GM18861 (cell line): ENCODE results near the gene VPS4A.
"Not testable (repeated sequence)": the region's sequence is repeated elsewhere in the genome, so short reads cannot be mapped to it uniquely, and the experiment has no call there.

Experiments used
- ATAC-seq: cut with Tn5 transposase; IDR thresholded peaks from one replicate; pipeline ENCODE4 v1.9.1; 2021; ENCODE audit not compliant: unreplicated experiment

Gene VPS4A

DNA sequence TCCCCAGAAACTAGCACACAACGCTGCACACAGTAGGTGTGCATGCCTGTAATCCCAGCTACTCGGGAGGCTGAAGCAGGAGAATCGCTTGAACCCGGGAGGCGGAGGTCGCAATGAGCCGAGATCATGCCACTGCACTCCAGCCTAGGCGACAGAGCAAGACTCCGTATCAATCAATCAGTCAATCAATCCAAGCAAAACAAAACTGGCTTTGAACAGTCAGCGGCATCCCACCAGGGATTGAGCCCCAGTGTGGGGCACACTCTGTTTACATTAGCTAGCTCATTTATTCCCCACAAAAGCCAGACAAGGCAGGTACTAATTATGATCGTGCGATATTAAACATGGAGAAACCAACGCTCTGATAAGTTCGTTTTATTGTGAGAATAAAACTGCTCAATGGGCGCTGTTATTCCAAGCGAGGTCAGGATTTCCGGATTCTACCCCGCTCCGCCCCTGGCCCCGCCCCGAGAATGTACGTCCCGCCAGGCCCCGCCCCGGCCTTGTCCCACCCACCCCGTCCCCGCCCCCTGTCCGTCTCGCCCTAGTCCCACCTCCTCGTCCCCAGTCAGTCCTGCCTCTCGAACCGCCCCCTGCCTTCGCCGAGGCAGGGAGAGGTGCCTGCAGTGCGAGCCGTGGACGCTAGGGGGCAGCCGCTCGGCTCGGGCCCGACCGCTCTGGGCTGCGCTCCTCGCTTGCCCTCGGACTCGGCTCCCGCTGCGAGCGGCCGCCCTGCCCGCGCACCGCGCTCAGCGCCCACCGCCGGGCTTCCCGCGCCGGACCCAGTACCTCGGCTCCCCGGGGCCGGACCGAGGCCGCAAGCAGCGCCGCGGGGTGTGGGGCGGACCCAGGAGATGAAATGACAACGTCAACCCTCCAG, at the start of gene VPS4A:
VPS4A (plus strand) TSS at position 698 of the 880 bp plus-strand sequence; CDS start at position 860, 162 bp downstream.
- ATAC-seq = peak; percentile 94

GRCh38 chr16:69266334-69267063, 44.7 kb upstream of the VPS4A start:
- no peak for ATAC-seq

GRCh38 chr16:69267633-69268032, 43.5 kb upstream of the VPS4A start:
- no peak for ATAC-seq

DNA sequence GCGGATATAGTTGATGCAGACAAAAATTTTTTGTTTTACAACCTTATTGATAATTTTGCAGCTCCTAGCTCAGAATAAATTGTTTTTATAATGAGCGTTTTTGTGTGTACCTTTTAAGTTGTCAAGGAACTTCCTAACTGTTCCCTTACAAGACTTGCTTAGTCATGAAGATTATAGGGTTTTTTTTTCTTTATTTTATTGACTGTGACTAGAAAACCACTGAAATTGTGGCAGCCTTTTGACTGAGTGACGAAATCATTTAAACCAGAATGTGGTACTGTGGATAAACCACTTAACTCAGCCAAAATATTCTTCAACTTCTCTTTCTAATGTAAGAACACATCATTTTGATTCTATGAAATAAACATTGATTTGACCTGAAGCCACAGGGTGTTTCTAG, 40.8 kb upstream of the VPS4A start:
- no peak for ATAC-seq

- no peak for ATAC-seq
Measured at GRCh38 chr16:69270831-69271230, 40.3 kb upstream of the VPS4A start.

DNA sequence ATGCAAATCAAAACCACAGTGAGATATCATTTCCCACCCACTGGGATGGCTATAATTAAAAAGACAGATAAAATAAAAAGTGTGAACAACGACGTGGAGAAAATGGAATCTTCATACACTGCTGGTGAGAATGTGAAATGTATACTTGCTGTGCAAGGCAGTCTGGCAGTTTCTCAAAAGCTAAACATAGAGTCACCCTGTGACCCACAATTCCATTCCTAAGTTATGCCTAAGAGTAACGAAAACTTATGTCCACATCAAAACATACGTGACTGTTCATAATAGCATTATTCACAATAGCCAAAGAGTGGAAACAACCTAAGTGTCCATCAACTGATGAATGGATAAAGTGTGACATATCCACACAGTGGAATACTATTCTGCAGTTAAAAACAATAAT, 38.1 kb upstream of the VPS4A start:
- no peak for ATAC-seq

- ATAC-seq = no peak
Measured at GRCh38 chr16:69274699-69275235, 36.4 kb upstream of the VPS4A start.

DNA sequence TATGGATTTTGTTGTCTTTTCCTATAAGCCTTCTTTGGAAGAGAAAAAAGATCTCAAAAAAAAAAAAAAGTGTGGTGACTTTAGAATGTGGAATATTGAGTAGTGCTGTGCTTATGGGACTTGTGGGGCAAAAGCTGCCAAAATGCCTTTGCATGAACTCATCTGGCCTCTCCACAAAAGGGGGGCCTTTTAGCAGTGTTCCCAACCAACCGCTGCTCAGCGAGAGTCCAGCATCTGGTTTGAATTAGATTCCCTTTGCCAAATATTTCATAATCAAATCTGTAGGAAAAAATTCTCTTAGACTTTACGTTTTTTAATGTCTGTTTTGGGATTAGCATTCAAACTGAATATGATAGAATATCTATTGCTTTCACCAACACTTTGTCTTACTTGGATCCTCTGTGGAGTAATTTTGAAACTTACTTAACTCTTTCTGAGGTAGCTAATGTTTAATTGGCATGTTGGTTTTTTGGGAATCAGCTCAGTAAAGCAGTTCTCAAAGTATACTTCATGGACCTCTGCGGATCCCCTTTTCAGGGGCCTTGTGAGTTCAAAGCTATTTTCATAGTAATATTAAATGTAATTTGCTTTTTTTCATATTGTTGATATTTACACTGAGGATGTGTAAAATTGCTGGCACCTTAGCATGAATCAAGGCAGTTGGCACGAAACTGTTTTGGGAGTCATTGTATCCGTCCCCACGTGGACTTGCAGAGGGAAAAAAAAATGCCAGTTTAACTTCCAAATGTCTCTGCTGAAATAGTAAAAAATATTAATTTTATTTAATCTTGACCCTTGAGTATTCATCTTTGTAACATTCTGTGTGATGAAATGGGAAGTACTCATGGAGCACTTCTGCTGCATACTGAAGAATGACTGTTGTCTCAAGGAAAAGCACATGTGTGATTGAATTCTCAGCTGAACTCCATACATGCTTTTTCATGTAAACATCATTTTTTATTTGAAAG, 34.7 kb upstream of the VPS4A start:
- no peak for ATAC-seq

DNA sequence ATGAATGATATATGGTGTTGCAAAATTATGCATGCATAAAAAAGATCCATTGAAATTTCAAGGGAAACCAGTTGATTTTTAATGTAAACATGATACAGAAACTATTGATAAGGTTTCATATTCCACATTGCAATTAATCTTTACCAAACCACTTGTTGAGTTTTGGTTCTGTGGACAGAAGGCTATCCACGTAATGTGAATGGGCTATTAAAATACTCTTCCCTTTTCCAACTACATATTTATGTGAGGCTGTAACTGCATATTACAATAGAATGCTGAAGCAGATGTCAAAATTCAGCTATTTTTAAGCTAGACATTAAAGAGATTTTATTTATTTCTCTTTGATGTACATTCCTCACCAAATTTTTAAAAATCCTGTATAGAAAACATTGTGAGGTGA, 33.7 kb upstream of the VPS4A start:
- ATAC-seq = no peak

DNA sequence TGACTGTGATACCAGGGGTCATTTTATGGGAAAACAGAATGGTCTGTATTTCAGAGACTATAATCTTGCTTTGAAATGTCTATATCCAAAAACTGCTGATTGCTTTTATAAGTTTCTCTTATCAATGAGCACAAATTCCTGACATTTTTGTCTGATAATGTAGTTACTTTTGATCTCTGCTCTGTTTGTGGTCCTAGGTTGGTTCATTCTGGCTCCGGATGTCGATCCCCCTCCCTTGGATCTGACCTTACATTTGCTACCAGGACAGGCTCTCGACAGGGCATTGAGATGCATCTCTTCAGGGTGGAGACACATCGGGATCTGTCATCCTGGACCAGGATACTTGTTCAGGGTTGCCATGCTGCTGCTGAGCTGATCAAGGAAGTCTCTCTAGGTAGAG, 27.3 kb upstream of the VPS4A start:
- ATAC-seq = no peak

DNA sequence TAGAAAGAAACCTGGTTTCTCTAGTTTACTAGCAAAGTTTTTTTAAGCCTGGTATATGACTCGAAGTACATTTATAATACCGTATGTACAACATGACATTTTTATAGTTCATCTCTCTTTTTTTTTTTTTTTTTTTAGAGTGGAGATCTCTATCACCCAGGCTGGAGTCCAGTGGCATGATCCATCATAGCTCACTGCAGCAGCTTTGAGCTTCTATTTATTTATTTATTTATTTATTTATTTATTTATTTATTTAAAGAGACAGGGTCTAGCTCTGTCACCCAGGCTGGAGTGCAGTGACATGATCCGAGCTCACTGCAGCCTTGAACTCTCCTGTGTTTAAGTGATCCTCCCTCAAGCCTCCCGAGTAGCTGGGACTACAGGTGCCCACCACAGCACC, 25.9 kb upstream of the VPS4A start:
- no peak for ATAC-seq

GRCh38 chr16:69286941-69287713, 24.0 kb upstream of the VPS4A start:
- ATAC-seq = no peak

GRCh38 chr16:69291657-69292056, 19.5 kb upstream of the VPS4A start:
- ATAC-seq = not testable (repeated sequence)

DNA sequence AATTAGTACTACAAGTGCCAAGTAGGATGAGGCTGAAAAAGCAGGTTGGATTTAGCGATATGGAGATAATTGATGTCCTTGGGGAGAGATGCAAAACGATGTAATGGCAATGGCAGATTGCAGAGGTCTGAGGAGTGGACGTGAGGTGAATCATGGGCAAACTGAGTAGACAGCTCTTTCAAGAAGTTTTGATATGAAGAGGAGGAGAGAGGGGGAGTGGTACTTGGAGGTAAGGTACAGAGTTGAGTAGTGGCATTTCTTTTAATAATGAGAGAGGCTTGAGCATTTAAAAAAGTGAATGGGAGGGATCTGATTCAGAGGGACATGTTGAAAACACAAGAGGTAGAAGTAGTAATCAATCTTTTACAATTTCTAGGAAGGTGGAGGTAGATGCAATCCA, 17.7 kb upstream of the VPS4A start:
- no peak for ATAC-seq

DNA sequence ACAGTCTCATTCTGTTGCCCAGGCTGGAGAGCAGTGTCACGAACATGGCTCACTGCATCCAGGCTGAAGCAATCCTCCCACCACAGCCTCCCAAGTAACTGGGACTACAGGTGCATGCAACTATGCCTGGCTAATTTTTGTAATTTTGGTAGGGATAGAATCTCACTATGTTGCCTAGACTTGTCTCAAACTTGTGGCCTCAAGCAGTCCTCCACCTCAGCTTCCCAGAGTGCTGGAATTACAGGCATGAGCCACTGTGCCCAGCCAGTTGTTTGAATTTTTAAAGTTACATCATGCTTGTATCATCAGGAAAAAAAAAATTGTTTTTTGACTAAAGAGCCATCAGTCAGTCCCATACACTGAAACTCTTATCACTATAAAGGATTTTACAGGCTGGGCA, 17.1 kb upstream of the VPS4A start:
- no peak for ATAC-seq

DNA sequence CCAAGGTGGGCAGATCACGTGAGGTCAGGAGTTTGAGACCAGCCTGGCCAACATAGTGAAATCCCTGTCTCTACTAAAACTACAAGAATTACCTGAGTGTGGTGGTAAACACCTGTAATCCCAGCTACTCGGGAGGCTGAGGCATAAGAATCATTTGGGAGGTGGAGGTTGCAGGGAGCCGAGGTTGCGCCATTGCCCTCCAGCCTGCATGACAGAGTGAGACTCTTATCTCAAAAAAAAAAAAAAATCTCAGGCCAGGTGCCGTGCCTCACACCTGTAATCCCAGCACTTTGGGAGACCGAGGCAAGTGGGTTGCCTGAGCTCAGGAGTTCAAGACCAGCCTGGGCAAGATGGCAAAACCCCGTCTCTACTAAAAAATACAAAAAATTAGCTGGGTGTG, 14.4 kb upstream of the VPS4A start:
- not testable (repeated sequence) for ATAC-seq

- ATAC-seq = no peak
Measured at GRCh38 chr16:69298261-69298660, 12.9 kb upstream of the VPS4A start.

DNA sequence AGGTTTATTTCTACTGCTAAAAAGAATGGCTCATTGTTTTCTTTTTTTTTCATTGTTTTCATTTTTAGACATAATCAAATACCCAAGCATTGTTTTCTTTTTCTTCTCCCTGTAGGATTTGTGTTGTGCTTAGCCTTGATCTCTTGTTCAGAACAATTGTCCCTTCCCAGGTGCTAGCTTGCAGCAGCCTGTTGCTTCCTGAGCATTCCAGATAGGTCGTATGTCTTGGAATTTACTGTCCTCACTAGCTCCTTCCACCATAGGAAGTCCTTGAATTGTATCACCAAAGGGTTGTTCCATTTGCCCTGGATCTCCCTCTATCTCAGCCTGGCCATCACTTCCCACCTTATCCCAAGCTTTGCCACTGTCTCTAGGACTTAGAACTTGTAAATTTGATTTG, 10.0 kb upstream of the VPS4A start:
- ATAC-seq = no peak

DNA sequence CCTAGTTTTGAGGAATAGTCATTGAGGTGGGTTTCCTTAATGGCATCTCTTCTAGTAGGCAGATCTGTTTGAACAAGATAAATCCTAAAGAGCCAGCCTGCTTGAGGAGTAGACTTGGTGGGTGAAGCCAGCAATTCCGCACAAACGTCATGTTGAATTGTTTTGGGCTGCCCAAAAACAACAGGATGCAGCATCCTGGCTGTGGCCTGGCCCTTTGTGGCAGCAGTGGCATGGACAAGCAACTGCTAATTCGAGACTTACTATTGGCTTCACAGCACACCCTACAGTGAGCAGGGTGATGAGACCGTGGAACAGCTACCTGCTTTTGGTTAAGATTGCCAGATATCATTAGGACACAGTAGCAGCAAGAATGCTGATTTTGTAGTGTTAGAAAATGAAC, 9.3 kb upstream of the VPS4A start:
- ATAC-seq = no peak

DNA sequence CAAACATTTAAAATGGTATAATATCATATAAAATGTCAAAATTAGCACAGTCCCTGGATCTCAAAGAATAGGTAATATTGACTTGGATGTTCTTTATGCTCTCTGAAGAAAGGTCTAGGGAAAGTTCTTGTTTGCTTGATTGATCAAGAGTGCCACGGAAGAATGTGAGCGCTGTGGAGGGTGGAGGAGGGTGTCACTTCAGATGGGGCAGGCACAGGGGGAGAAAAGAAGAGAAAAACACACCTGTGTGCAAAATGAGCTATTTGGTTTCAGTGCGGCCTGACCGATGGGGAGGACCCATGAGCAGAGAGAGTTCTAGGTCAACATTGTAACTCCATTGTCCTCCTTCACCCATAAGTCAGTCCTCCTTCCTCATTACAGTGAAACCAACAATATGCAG, 8.8 kb upstream of the VPS4A start:
- no peak for ATAC-seq
